SU-DHL-6 (cell line): ENCODE results near the gene GPR63.

ENCODE experiments used
- H2AFZ ChIP-seq: fragments of 200-600 bp; sonication (generic); 2 replicates; pipeline ENCODE4 v1.6.1; 2014; ENCODE audit warnings: low read depth, mild to moderate bottlenecking, moderate library complexity, mixed read lengths, antibody characterized with exemption, low read length; ENCODE audit not compliant: severe bottlenecking
- H3F3A ChIP-seq: fragments of 200-600 bp; shearing (Covaris generic); 2 replicates; pipeline ENCODE4 v1.6.0; 2016; ENCODE audit warnings: antibody characterized with exemption, mild to moderate bottlenecking; ENCODE audit not compliant: insufficient read depth
- H3K27ac ChIP-seq: fragments of 200-600 bp; sonication (generic); 2 replicates; pipeline ENCODE4 v1.5.1; 2016; ENCODE audit warnings: low read depth, mild to moderate bottlenecking, low read length, moderate library complexity, mixed read lengths
- H3K27me3 ChIP-seq: fragments of 200-600 bp; sonication (generic), shearing (Covaris generic); 2 replicates; pipeline ENCODE4 v1.6.0; 2014; ENCODE audit warnings: mild to moderate bottlenecking, low read length
- H3K36me3 ChIP-seq: fragments of 200-600 bp; sonication (generic); 2 replicates; pipeline ENCODE4 v1.6.1; 2014; ENCODE audit warnings: mild to moderate bottlenecking, low read length, mixed read lengths
- H3K4me2 ChIP-seq: fragments of 300-600, 200-600 bp; shearing (Covaris generic), sonication (generic); 2 replicates; pipeline ENCODE4 v1.6.0; 2014; ENCODE audit warnings: low read length, low read depth, mild to moderate bottlenecking; ENCODE audit not compliant: poor library complexity, severe bottlenecking
- H3K4me3 ChIP-seq: fragments of 200-600 bp; sonication (generic); 2 replicates; pipeline ENCODE4 v1.5.1; 2014; ENCODE audit warnings: antibody characterized with exemption, low read length, mild to moderate bottlenecking, mixed read lengths; ENCODE audit not compliant: insufficient read depth, poor library complexity, severe bottlenecking
- H3K79me2 ChIP-seq: fragments of 200-600 bp; sonication (generic); 2 replicates; pipeline ENCODE4 v1.6.1; 2014; ENCODE audit warnings: mild to moderate bottlenecking, low read length, moderate library complexity; ENCODE audit not compliant: insufficient read depth
- H3K9ac ChIP-seq: fragments of 200-600 bp; sonication (generic); 2 replicates; pipeline ENCODE4 v1.7.0; 2014; ENCODE audit warnings: mild to moderate bottlenecking, low read length
- H3K9me2 ChIP-seq: fragments of 200-600 bp; sonication (generic); replicated peaks from 2 replicates; pipeline ENCODE4 v1.6.1; 2014; ENCODE audit warnings: low read length; ENCODE audit not compliant: insufficient read depth
- H3K9me3 ChIP-seq: fragments of 200-600 bp; sonication (generic); 2 replicates; pipeline ENCODE4 v1.6.1; 2014; ENCODE audit warnings: low read length, mixed read lengths; ENCODE audit not compliant: insufficient read depth
- H4K20me1 ChIP-seq: fragments of 200-600 bp; sonication (generic); 2 replicates; pipeline ENCODE4 v1.6.1; 2014; ENCODE audit warnings: low read depth, mild to moderate bottlenecking, antibody characterized with exemption, low read length, moderate library complexity, mixed read lengths
- CTCF ChIP-seq: fragments of 200-600 bp; sonication (generic); IDR thresholded peaks from one replicate; pipeline ENCODE4 v1.5.1; 2017; ENCODE audit warnings: antibody characterized with exemption, mild to moderate bottlenecking, low read length, moderate library complexity; ENCODE audit not compliant: insufficient read depth, poor library complexity, severe bottlenecking
- EZH2phosphoT487 ChIP-seq: fragments of 200-600 bp; sonication (generic), shearing (Covaris generic); conservative IDR thresholded peaks from 2 replicates; pipeline ENCODE4 v1.6.1; 2018; ENCODE audit warnings: mild to moderate bottlenecking, antibody characterized with exemption, low read length, moderate library complexity, mixed read lengths

GPR63 gene

GRCh38 chr6:96792561-96793190, 44.6 kb downstream of the GPR63 start:
- Histone ChIP-seq H3K9me3 (no peaks in the 10 kb centered on the region), H3K9ac (no peak overlapping the region), H3K4me2 (no peak overlapping the region), H3K27me3 (no peaks in the 10 kb centered on the region), H3K79me2 (no peaks in the 10 kb centered on the region), H3F3A (no peaks in the 10 kb centered on the region), H3K27ac (no peak overlapping the region), H3K4me3 (no peak overlapping the region), H4K20me1 (no peaks in the 10 kb centered on the region), H3K36me3 (no peaks in the 10 kb centered on the region), H2AFZ (no peak overlapping the region), H3K9me2 (no peaks in the 10 kb centered on the region)
- TF ChIP-seq EZH2phosphoT487 = no peak
- no peak for TF ChIP-seq CTCF

- H3K27ac ChIP-seq = no peak overlapping the region
- H3K4me3 ChIP-seq = no peak overlapping the region
- H3K9ac ChIP-seq = no peak overlapping the region
- TF ChIP-seq EZH2phosphoT487 (no peak), CTCF (no peak)
- no peaks in the 10 kb centered on the region for H3K27me3 ChIP-seq
- no peaks in the 10 kb centered on the region for H3F3A ChIP-seq
- H3K9me3 ChIP-seq = no peaks in the 10 kb centered on the region
- no peaks in the 10 kb centered on the region for H3K36me3 ChIP-seq
- no peaks in the 10 kb centered on the region for H4K20me1 ChIP-seq
- no peaks in the 10 kb centered on the region for H3K9me2 ChIP-seq
- H2AFZ ChIP-seq = no peak overlapping the region
- H3K79me2 ChIP-seq = no peaks in the 10 kb centered on the region
- no peak overlapping the region for H3K4me2 ChIP-seq
Observed at GRCh38 chr6:96789871-96790270, 47.4 kb downstream of the GPR63 start.

GRCh38 chr6:96787846-96788580, 49.3 kb downstream of the GPR63 start:
- Histone ChIP-seq H2AFZ (no peak overlapping the region), H3K4me2 (no peak overlapping the region), H4K20me1 (no peaks in the 10 kb centered on the region), H3K79me2 (no peaks in the 10 kb centered on the region), H3K36me3 (no peaks in the 10 kb centered on the region), H3K9me2 (no peaks in the 10 kb centered on the region), H3K27me3 (no peaks in the 10 kb centered on the region), H3K9ac (no peak overlapping the region), H3K27ac (no peak overlapping the region), H3K9me3 (no peaks in the 10 kb centered on the region), H3K4me3 (no peak overlapping the region), H3F3A (no peaks in the 10 kb centered on the region)
- TF ChIP-seq EZH2phosphoT487 (no peak), CTCF (no peak)
